CD14-positive monocyte (primary cell): ENCODE results near the gene ST3GAL2. TPM values are rescaled to one million over a fixed set of nuclear protein-coding genes. Genes with fewer than 3 reads are reported as not detected.
"Not testable (repeated sequence)": the region's sequence is repeated elsewhere in the genome, so short reads cannot be mapped to it uniquely, and the experiment has no call there.

Experiments used
- DNase-seq, 3 donors: peaks; one replicate each; pipeline ENCODE4 v3.0.0-alpha.2; 2011 to 2022
- H2AFZ ChIP-seq: 2 replicates; pipeline ENCODE4 v1.6.0; 2012; ENCODE audit warnings: mild to moderate bottlenecking, low read depth, low read length, inconsistent platforms; ENCODE audit not compliant: insufficient read depth, poor library complexity, severe bottlenecking
- H3K27ac ChIP-seq, 2 donors: 1 replicate in 1 of 2; 2 replicates in 1 of 2; pipeline ENCODE4 v1.5.1; 2012 to 2013; ENCODE audit warnings: low read length in 2 of 2, control low read depth in 1 of 2, inconsistent platforms in 1 of 2, low read depth in 1 of 2, mild to moderate bottlenecking in 1 of 2
- H3K27me3 ChIP-seq, 2 donors: one replicate each; pipeline versions ENCODE4 v1.6.0 to v1.6.1; 2011 to 2013; ENCODE audit warnings: low read length in 2 of 2; ENCODE audit not compliant: control insufficient read depth in 2 of 2, insufficient read depth in 2 of 2
- H3K36me3 ChIP-seq, 2 donors: replicated peaks in 1 of 2; 1 replicate in 1 of 2; 2 replicates in 1 of 2; pipeline versions ENCODE4 v1.5.1 to v1.6.1; 2012 to 2013; ENCODE audit warnings: low read length in 2 of 2, control low read depth in 1 of 2, inconsistent platforms in 1 of 2, mild to moderate bottlenecking in 1 of 2; ENCODE audit not compliant: insufficient read depth in 2 of 2, control insufficient read depth in 1 of 2
- H3K4me1 ChIP-seq, 2 donors: 1 replicate in 1 of 2; 2 replicates in 1 of 2; pipeline versions ENCODE4 v1.5.1 to v1.6.1; 2012 to 2013; ENCODE audit warnings: low read length in 2 of 2, control low read depth in 1 of 2, inconsistent platforms in 1 of 2, mild to moderate bottlenecking in 1 of 2, moderate library complexity in 1 of 2; ENCODE audit not compliant: insufficient read depth in 2 of 2, control insufficient read depth in 1 of 2
- H3K4me2 ChIP-seq: replicated peaks from 2 replicates; pipeline ENCODE3; 2012; ENCODE audit warnings: low read length, moderate library complexity, mild to moderate bottlenecking; ENCODE audit not compliant: poor library complexity, severe bottlenecking; ENCODE audit errors: extremely low read depth
- H3K4me3 ChIP-seq, 3 experiments: fragments of 200-600 bp in 1 of 3; sonication (generic) in 1 of 3; replicated peaks in 1 of 3; 1 replicate in 2 of 3; 2 replicates in 1 of 3; pipeline ENCODE4 v1.5.1; 2011 to 2013; ENCODE audit warnings: low read length in 3 of 3, mild to moderate bottlenecking in 3 of 3, control low read depth in 2 of 3, low read depth in 2 of 3, inconsistent platforms in 1 of 3, moderate library complexity in 1 of 3
- H3K79me2 ChIP-seq: 2 replicates; pipeline ENCODE4 v1.6.0; 2012; ENCODE audit warnings: mild to moderate bottlenecking, control low read depth, inconsistent platforms, low read length, moderate library complexity; ENCODE audit not compliant: insufficient read depth
- H3K9ac ChIP-seq: 2 replicates; pipeline ENCODE4 v1.6.0; 2017; ENCODE audit warnings: low read length, mild to moderate bottlenecking; ENCODE audit not compliant: insufficient read depth, poor library complexity, severe bottlenecking
- H3K9me3 ChIP-seq, 2 donors: replicated peaks in 1 of 2; 1 replicate in 1 of 2; 2 replicates in 1 of 2; pipeline versions ENCODE4 v1.5.1 to v1.6.1; 2012 to 2013; ENCODE audit warnings: low read length in 2 of 2, control low read depth in 1 of 2; ENCODE audit not compliant: control insufficient read depth in 1 of 2, insufficient read depth in 1 of 2
- H4K20me1 ChIP-seq: 2 replicates; pipeline ENCODE4 v1.6.0; 2012; ENCODE audit warnings: mild to moderate bottlenecking, low read length, control low read depth, moderate library complexity; ENCODE audit not compliant: insufficient read depth
- H3K27ac Mint-ChIP-seq, 7 donors: one replicate each; pipeline ENCODE4 v1.8.0; 2020; ENCODE audit warnings: mild to moderate bottlenecking in 7 of 7, mixed read lengths in 7 of 7, moderate library complexity in 6 of 7, inconsistent platforms in 2 of 7
- H3K27me3 Mint-ChIP-seq, 3 donors: one replicate each; pipeline ENCODE4 v1.8.0; 2021 to 2022; ENCODE audit warnings: low read depth in 3 of 3, mild to moderate bottlenecking in 3 of 3, mixed read lengths in 3 of 3, moderate library complexity in 3 of 3, inconsistent platforms in 1 of 3
- H3K36me3 Mint-ChIP-seq, 2 donors: one replicate each; pipeline ENCODE4 v1.8.0; 2020; ENCODE audit warnings: mixed read lengths in 2 of 2, inconsistent platforms in 1 of 2, mild to moderate bottlenecking in 1 of 2
- H3K4me1 Mint-ChIP-seq: one replicate; pipeline ENCODE4 v1.8.0; 2020; ENCODE audit warnings: mild to moderate bottlenecking, mixed read lengths
- H3K4me3 Mint-ChIP-seq, 2 donors: one replicate each; pipeline ENCODE4 v1.8.0; 2020; ENCODE audit warnings: mild to moderate bottlenecking in 2 of 2, mixed read lengths in 2 of 2, moderate library complexity in 1 of 2
- H3K9me3 Mint-ChIP-seq, 7 donors: one replicate each; pipeline ENCODE4 v1.8.0; 2020 to 2022; ENCODE audit warnings: mixed read lengths in 7 of 7, mild to moderate bottlenecking in 6 of 7, moderate library complexity in 6 of 7, inconsistent platforms in 2 of 7
- CTCF ChIP-seq: fragments of 200-600 bp; IDR thresholded peaks from one replicate; pipeline ENCODE4 v1.8.0; 2022; ENCODE audit warnings: antibody characterized with exemption, mild to moderate bottlenecking
- WGBS: methylation state at CpG from one replicate; pipeline ENCODE4 v1.1.5; 2013; ENCODE audit warnings: missing lambda C conversion rate; ENCODE audit not compliant: insufficient coverage; 5-methylcytosine and 5-hydroxymethylcytosine counted together
- intact Hi-C, 2 donors: fragments of 100-400 bp; cut with micrococcal nuclease; formaldehyde crosslinking; loops; one replicate each; pipeline versions ENCODE4 v1.15.0 to v1.15.1; 2023
- polyA plus RNA-seq, 3 donors: library from polyadenylated mRNA; depleted of rRNA in 1 of 3; unstranded in 2 of 3; stranded (reverse) in 1 of 3; fragments of 300-500 nt in 2 of 3; fragments of >200 nt in 1 of 3; fragmentation: Illumina TruSeq in 2 of 3; gene quantifications; 1 replicate in 2 of 3; 2 replicates in 1 of 3; pipeline ENCODE4 v1.2.3, GENCODE V29; 2012 to 2021

Gene ST3GAL2
- polyA plus RNA-seq, 3 donors: 13.5 to 20.0 (median 18.4) TPM

- 66% methylated on average over 7 of the region's 10 CpGs for WGBS
- H3K9ac ChIP-seq, H3K27me3 ChIP-seq, H2AFZ ChIP-seq, H3K27ac ChIP-seq, DNase-seq, H3K9me3 Mint-ChIP-seq, H3K4me1 ChIP-seq, H3K9me3 ChIP-seq, H3K27me3 Mint-ChIP-seq, H3K4me2 ChIP-seq, H3K4me1 Mint-ChIP-seq, intact Hi-C loops, H4K20me1 ChIP-seq, H3K4me3 ChIP-seq, H3K79me2 ChIP-seq, H3K4me3 Mint-ChIP-seq: not testable (repeated sequence)
- H3K27ac Mint-ChIP-seq: peak overlapping the region in 4 of 7 donors; percentile 38 to 60 (median 44)
- peaks cover 76 to 99% of the 10 kb centered on the region in 2 donors for H3K36me3 ChIP-seq
- H3K36me3 Mint-ChIP-seq: peaks cover 64 to 94% of the 10 kb centered on the region in 2 donors
- peak; percentile 45 for TF ChIP-seq CTCF
Measured at GRCh38 chr16:70370145-70370544, 68.8 kb downstream of the ST3GAL2 start.

DNA sequence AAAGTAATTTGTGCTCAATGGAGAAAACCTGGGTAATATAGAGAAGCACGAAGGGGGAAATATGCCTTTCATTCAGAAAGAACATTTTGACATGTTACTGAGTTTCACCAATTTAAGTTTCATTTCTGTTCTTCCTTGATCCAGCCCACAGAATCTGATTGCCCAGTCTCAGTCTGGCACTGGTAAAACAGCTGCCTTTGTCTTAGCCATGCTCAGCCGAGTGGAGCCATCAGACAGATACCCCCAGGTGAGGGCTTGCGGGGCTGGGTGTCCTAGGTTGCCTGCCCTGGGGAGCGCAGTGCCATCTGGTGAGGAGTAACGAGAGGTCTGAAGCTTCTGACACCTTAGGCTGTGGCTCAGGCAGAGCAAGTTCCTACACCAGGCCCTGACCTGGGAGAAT is 74.5 kb downstream of the ST3GAL2 start:
- Histone ChIP-seq H3K79me2 (no peaks in the 10 kb centered on the region), H3K9ac (no peak overlapping the region), H3K9me3 (no peaks in the 10 kb centered on the region), H4K20me1 (no peaks in the 10 kb centered on the region), H3K36me3 (peaks cover 92 to 95% of the 10 kb centered on the region in 2 donors), H2AFZ (no peak overlapping the region), H3K4me1 (no peaks in the 10 kb centered on the region), H3K27ac (no peak overlapping the region), H3K4me2 (no peak overlapping the region), H3K4me3 (no peak overlapping the region), H3K27me3 (no peaks in the 10 kb centered on the region)
- no peak for DNase-seq
- 96% methylated on average over 5 of the region's 5 CpGs for WGBS
- TF ChIP-seq CTCF: no peak
- H3K27me3 Mint-ChIP-seq: no peaks in the 10 kb centered on the region
- H3K36me3 Mint-ChIP-seq: peaks cover 63 to 96% of the 10 kb centered on the region in 2 donors
- peaks cover 0 to 1% (median 0%) of the 10 kb centered on the region in 7 donors for H3K9me3 Mint-ChIP-seq
- H3K4me1 Mint-ChIP-seq: no peaks in the 10 kb centered on the region
- H3K27ac Mint-ChIP-seq: no peak overlapping the region
- H3K4me3 Mint-ChIP-seq: no peak overlapping the region
- intact Hi-C loops: no loop called here
